Gastroesophageal sphincter (tissue), 4 donors: ENCODE measurements around the gene GTF2IRD1. TPM values are rescaled to one million over a fixed set of nuclear protein-coding genes. Genes with fewer than 3 reads are reported as not detected.

Experiments used
- ATAC-seq: fragments of 150-250 bp; one replicate; pipeline ENCODE4 v1.9.1; 2016; ENCODE audit warnings: mild to moderate bottlenecking, moderate library complexity
- H3K27ac ChIP-seq, 4 donors: fragments of 200-600 bp; sonication (generic) in 3 of 4; 1 replicate in 3 of 4; 2 replicates in 1 of 4; pipeline ENCODE4 v1.5.1; 2016 to 2019
- H3K27me3 ChIP-seq: fragments of 200-600 bp; sonication (generic); one replicate; pipeline ENCODE4 v1.5.1; 2019
- H3K36me3 ChIP-seq, 2 donors: fragments of 200-600 bp; sonication (generic); one replicate each; pipeline ENCODE4 v1.5.1; 2019; ENCODE audit warnings: control low read depth in 1 of 2
- H3K4me1 ChIP-seq, 3 donors: fragments of 200-600 bp; sonication (generic); 1 replicate in 2 of 3; 2 replicates in 1 of 3; pipeline ENCODE4 v1.5.1; 2016 to 2019; ENCODE audit warnings: control low read depth in 2 of 3
- H3K4me3 ChIP-seq, 2 donors: fragments of 200-600 bp; sonication (generic); one replicate each; pipeline ENCODE4 v1.5.1; 2019; ENCODE audit warnings: mild to moderate bottlenecking in 1 of 2, moderate library complexity in 1 of 2
- H3K9me3 ChIP-seq, 3 donors: fragments of 200-600 bp; sonication (generic); one replicate each; pipeline ENCODE4 v1.5.1; 2017 to 2019; ENCODE audit warnings: control low read depth in 2 of 3
- CTCF ChIP-seq, 4 experiments: fragments of 200-600 bp in 2 of 4; fragments of 450-650 bp in 2 of 4; sonication (generic) in 1 of 4; IDR thresholded peaks; one replicate each; pipeline ENCODE4 v1.5.1; 2017 to 2019; ENCODE audit warnings: antibody characterized with exemption in 4 of 4, mild to moderate bottlenecking in 2 of 4, moderate library complexity in 2 of 4
- EP300 ChIP-seq: sonication (generic); formaldehyde crosslinking; IDR thresholded peaks from one replicate; pipeline ENCODE4 v1.6.1; 2017; ENCODE audit warnings: antibody characterized with exemption, mild to moderate bottlenecking
- POLR2A ChIP-seq, 2 donors: fragments of 450-650 bp; IDR thresholded peaks; one replicate each; pipeline ENCODE4 v1.6.1; 2017; ENCODE audit warnings: antibody characterized with exemption in 2 of 2, mild to moderate bottlenecking in 2 of 2, moderate library complexity in 1 of 2
- POLR2AphosphoS5 ChIP-seq: sonication (generic); formaldehyde crosslinking; IDR thresholded peaks from one replicate; pipeline ENCODE4 v1.6.1; 2017; ENCODE audit warnings: antibody characterized with exemption
- WGBS, 2 donors: methylation state at CpG; one replicate each; pipeline ENCODE4 v1.1.5; 2018; ENCODE audit warnings: low coverage in 1 of 2; 5-methylcytosine and 5-hydroxymethylcytosine counted together
- total RNA-seq, 4 donors: library from RNA; depleted of rRNA; stranded (reverse); fragments of >200 nt; gene quantifications; one replicate each; pipeline ENCODE4 v1.1.0, GENCODE V29; 2016

Gene GTF2IRD1
- total RNA-seq, 4 donors from 2014 or later = 21.5 to 49.0 (median 28.2) TPM

- Histone ChIP-seq H3K36me3 (no peaks in the 10 kb centered on the region), H3K4me3 (no peak overlapping the region), H3K27ac (peak overlapping the region in 2 of 4 donors; percentile 94 to 97), H3K9me3 (no peaks in the 10 kb centered on the region), H3K27me3 (no peaks in the 10 kb centered on the region), H3K4me1 (peaks cover 0 to 61% (median 6%) of the 10 kb centered on the region in 3 donors)
- 33 to 87% methylated on average over 1 to 5 of the region's 5 CpGs for WGBS, 2 donors
- TF ChIP-seq POLR2A (IDR thresholded peaks at IDR 0.05) = no peak
- no peak for TF ChIP-seq EP300
- TF ChIP-seq CTCF (IDR thresholded peaks at IDR 0.05) = no peak
- TF ChIP-seq POLR2AphosphoS5 = no peak
- ATAC-seq = no peak
Measured at GRCh38 chr7:74457007-74457406, 3.3 kb downstream of the GTF2IRD1 start.

DNA sequence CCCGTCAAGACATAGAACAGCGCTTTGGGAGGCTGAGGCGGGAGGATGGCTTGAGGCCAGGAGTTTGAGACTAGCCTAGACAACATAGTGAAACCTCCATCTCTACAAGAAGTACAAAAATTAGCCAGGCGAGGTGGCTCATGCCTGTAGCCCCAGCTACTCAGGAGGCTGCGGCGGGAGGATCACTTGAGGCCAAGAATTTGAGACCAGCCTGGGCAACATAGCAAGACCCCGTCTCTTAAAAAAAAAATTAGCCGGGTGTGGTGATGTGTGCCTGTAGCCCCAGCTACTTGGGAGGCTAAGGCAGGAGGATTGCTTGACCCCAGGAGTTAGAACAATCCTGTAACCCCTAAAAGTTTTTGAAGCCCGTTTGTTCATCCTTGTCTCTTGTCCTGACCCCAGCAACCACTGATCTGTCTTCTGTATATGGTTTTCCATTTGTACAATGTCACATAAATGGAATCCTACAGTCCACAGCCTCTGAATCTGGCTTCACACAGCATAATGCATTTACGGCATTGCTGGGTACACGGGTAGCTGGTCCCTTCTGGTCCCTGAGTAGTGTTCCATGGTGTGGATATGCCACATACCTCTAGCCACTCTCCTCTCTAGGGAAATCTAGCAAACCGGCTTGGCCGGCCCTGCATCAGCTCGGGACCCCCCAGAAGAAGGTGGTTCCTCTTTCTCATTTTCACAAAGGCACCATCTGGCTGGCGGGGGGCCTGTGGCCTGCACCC lies 8.4 kb downstream of the GTF2IRD1 start:
- no peak overlapping the region for H3K4me3 ChIP-seq
- TF ChIP-seq EP300 (no peak), CTCF (IDR thresholded peaks at IDR 0.05) (no peak), POLR2A (IDR thresholded peaks at IDR 0.05) (no peak), POLR2AphosphoS5 (no peak)
- ATAC-seq = no peak
- peaks cover 0 to 42% (median 0%) of the 10 kb centered on the region in 3 donors for H3K4me1 ChIP-seq
- H3K27me3 ChIP-seq = no peaks in the 10 kb centered on the region
- H3K27ac ChIP-seq = peak overlapping the region in 2 of 4 donors; percentile 14 to 46
- no peaks in the 10 kb centered on the region for H3K9me3 ChIP-seq
- H3K36me3 ChIP-seq = peaks cover 0 to 3% of the 10 kb centered on the region in 2 donors
- 86 to 89% methylated on average over 4 of the region's 15 CpGs for WGBS, 2 donors

- Histone ChIP-seq H3K36me3 (peaks cover 0 to 3% of the 10 kb centered on the region in 2 donors), H3K4me3 (no peak overlapping the region), H3K27ac (peak overlapping the region in 2 of 4 donors; percentile 14 to 46), H3K9me3 (no peaks in the 10 kb centered on the region), H3K4me1 (peaks cover 0 to 47% (median 0%) of the 10 kb centered on the region in 3 donors), H3K27me3 (no peaks in the 10 kb centered on the region)
- 40% methylated on average over 1 of the region's 11 CpGs; no CpG with 5 or more reads in 1 of the 2 donors for WGBS, 2 donors
- TF ChIP-seq EP300 (no peak), CTCF (IDR thresholded peaks at IDR 0.05) (no peak)
- no peak for ATAC-seq
Measured at GRCh38 chr7:74462707-74463100, 9.0 kb downstream of the GTF2IRD1 start.

GRCh38 chr7:74464931-74465886 lies 11.5 kb downstream of the GTF2IRD1 start:
- Histone ChIP-seq H3K36me3 (peaks cover 0 to 3% of the 10 kb centered on the region in 2 donors), H3K9me3 (no peaks in the 10 kb centered on the region), H3K27ac (peak overlapping the region in 3 of 4 donors; percentile 74 to 86 (median 79)), H3K4me3 (no peak overlapping the region), H3K27me3 (no peaks in the 10 kb centered on the region), H3K4me1 (peaks cover 0 to 35% (median 0%) of the 10 kb centered on the region in 3 donors)
- TF ChIP-seq POLR2A (IDR thresholded peaks at IDR 0.05) (no peak), POLR2AphosphoS5 (no peak), EP300 (no peak), CTCF (IDR thresholded peaks at IDR 0.05) (no peak)
- no peak for ATAC-seq
- WGBS, 2 donors = 0 to 77% methylated on average over 1 to 5 of the region's 7 CpGs
